Measurements from ENCODE around the gene ZDHHC19.
"Not testable (repeated sequence)": the region's sequence is repeated elsewhere in the genome, so short reads cannot be mapped to it uniquely, and the experiment has no call there.

ZDHHC19 gene

DNA sequence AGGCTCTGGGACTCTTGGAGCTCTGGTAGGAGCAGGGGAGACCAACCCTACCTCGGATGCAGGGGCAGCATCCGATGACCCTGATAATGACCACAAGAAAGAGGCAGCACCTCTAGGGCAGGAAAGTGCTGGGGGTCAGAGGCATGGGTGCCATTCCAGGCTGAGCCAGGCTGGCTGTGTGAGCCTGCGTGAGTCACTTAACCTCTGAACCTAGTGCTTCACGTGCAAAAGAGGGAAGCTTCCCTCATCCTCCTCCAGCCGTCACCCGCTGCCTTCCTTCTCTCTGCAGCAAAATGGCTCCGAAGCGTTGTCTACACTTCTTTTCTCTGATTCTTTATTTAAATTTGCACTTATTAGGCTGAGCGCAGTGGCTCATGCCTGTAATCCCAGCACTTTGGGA, 35.5 kb downstream of the ZDHHC19 start:
- DNase-seq, result no peak

DNA sequence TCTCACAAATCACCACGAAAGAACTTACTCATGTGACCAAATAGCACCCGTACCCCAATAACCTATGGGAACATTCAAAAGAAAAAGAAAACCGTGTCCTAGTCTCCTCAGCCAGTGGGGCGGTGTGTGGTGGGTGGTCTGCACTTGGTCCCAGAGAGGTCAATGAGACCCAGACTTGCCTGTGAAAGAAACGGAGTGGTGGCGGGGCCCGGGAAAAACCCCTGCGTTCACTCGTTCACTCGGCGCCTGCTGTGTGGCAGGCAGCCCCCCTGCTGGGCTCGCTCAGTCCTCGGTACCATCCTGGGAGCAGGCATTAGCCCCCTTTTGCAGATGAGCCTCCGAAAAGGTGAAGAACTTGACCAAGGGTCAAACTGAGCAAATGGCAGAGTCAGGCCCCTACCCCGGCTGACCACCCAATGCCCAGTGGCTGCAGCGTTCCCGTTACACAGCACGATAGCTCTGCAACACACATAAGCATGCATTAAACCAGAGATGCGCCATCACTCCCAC, 36.0 kb downstream of the ZDHHC19 start:
- no peak for DNase-seq

DNA sequence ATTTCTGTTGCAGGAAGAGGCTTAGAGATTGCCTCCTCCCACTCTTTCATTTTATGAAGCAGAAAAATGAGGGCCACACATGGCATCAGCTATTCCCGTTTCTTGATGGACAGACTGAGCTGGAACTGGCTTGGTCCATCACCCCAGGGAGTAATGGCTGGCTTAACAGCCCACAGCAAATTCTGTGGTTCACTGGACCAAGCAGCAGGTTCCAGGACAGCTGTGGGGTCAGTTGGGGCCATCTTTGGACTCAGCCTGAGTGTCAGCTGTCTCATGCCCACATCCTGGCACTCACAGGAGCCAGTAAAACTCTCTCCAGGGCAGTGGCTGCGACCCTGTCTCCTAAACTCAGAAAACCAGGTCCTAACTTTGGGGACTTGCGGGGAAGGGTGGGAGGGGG, 36.5 kb downstream of the ZDHHC19 start:
- no peak for DNase-seq

DNA sequence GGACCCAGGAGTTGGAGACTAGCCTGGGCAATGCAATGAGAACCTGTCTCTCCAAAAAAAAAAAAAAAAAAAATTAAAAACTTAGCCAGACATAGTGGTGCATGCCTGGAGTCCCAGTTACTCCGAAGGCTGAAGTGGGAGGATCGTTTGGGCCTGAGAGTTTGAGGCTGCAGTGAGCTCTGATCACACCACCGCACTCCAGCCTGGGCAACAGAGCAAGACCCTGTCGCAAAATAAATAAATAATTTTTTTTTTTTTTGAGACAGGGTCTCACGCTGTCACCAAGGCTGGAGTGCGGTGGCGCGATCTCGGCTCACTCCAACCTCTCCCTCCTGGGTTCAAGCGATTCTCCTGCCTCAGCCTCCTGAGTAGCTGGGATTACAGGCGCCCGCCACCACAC, 40.9 kb downstream of the ZDHHC19 start:
- DNase-seq, result not testable (repeated sequence)

DNA sequence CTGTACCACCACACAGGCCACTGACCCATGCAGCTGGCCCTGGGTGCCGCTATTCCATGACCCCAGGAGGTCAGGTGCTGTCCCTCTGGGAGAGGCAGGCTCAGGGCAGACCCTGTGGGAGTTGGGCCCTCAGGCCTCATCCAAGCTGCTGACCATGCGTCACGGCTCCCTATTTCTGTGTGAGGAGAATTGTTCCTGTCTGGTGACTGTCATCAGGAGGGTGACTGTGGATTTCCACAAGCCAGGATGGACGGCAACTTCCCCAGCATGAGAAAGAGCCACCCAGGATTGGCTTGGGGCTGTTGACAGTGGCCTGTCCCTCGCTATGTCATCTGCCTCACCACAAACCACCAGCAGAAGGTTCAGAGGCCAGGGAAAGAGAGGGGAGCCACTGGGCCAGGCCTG, 41.4 kb downstream of the ZDHHC19 start:
- DNase-seq, result no peak

DNA sequence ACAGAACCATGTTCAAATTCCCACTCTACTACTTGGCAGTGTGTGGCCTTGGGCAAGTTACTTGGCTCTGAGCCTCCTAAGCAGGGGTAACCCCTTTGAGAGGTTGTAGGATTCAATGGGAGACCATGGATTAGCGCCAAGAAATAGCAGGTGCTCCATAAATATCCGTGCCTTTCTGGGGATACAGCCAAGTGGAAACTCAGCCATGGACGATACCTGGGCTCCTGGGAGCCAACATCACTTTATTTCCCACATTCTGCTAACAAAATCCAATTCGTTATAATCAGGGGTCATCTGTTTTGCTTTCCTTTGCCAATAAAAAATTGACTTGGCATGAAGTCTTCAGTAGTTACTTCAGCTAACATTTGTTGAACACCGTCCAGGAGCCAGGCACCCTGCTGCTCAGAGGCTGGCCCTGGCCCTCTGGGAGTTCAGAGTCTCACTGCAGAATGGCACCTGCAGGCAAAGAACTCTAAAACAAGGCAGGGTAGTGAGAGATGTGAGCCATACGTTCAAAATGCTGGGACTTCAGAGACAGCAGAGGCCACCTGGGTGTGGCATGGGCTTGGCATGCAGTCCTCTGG, 42.3 kb downstream of the ZDHHC19 start:
- no peak for DNase-seq

DNA sequence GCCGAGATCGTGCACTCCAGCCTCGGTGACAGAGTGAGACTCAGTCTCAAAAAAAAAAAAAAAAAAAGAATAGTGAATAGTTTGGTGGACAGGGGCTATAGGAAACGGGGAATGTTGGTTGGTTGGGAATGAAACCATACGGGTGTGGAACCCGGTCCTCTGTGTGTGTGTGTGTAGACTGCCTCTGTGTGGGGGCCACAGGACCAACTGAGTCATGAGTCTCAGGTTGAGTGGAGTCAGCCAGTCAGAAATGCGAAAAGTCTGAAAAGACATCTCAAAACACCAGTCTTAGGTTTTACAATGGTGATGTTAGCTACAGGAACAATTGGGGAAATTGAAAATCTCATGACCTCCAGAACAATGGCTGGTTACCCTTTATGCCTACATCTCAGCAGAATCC, 44.5 kb downstream of the ZDHHC19 start:
- DNase-seq, result no peak

DNA sequence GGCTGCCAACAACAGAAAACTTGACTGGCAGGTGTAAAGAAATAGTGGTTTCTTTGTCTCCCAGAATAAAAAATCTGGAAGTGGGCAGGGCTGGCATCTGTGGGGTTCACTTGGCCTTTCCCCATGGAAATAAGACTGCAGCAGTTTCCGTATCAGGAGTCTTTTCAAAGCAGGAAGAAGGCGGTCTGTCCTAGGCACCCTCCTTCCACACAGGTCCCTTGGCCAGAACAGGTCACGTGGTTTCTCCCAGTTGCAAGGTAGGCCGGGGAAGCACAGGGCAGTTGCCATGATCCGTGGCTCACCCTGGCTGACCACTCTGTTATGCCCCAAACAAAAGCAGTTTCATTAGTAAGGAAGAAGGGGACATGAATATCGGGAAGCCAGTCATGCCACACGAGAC, 45.4 kb downstream of the ZDHHC19 start:
- no peak for DNase-seq

DNA sequence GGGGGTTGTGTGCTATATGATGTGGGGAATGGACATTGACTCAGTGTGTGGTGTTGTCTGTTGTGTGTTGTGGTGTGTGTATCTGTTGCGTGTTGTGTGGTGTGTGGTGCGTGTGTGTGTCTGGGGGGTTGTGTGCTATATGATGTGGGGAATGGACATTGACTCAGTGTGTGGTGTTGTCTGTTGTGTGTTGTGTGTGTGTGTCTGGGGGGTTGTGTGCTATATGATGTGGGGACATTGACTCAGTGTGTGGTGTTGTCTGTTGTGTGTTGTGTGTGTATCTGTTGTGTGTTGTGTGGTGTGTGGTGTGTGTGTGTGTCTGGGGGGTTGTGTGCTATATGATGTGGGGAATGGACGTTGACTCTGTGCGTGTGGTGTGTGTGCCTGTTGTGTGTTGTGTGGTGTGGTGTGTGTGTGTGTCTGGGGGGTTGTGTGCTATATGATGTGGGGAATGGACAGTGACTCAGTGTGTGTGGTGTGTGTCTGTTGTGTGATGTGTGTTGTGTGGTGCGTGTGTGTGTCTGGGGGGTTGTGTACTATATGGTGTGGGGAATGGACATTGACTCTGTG, 46.1 kb downstream of the ZDHHC19 start:
- not testable (repeated sequence) for DNase-seq

DNA sequence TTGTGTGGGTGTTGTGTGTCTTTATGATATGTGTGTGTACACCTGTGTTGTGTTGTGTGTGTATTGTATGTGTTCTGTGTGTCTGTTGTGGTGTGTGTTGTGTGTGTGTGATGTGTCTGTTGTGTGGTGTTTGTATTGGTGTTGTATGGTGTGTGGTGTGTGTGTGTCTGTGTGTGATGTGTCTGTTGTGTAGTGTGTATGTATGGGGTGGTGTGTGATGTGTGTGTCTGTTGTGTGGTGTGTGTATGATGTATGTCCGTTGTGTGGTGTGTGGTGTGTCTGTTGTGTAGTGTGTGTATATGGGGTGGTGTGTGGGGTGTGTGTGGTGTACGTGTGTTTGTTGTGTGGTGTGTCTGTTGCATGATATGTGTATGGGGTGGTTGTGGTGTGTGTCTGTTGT, 46.6 kb downstream of the ZDHHC19 start:
- DNase-seq, result no peak

DNA sequence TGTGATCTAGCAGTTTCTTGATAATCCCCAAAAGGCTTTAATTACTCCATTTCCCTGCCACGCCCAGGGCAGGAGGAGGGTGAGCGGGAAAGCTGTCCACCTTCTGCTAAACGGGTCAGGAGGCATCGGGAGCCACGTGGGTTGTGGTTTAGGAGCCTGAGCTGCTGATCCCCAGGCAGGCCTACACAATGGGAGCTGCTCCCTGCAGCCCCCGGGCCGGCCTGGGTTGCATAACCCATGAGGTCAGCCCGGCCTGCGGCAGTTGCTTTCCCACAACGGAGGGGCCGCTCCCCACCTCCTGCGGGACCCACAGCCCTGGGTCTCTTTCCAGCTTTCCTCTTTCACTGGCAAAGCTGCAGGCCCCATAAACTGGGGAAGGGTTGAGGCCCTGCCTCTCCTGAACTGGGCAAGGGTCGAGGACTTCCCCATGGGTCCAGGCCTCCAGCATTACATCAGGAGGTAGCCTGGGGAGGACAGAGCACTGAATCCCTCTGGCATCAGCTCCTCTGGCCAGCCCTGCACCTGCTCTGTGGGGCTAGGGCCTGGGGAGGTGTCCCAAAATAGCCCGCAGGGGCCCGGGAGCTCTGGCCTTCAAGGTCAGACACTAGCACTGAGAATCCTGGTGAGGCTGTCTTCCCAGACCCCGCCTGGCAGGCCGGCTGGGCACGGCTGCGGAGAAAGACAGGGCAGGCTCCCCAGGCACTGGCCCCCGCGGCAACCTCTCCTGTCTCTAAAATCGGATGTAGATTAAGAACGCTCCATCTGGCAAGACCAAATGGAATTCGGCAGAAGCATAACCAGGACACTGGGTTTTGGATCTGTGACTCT, 47.3 kb downstream of the ZDHHC19 start:
- DNase-seq, result peak; percentile 74

DNA sequence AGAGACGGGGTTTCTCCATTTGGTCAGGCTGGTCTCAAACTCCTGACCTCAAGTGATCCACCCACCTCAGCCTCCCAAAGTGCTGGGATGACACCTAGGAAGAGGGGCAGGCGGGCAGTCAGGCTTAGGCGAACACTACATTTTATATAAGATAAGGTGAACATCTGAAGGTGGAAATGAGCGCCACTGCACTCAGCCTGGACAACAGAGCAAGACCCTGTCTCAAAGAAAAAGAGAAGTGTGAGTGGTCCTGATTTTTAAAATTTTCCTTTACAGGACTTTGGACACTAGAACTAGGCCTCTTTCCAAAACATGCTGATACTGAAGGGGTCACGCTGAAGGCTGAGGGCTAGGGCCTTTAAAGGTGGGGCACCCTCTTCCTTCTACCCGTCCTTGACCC, 48.0 kb downstream of the ZDHHC19 start:
- no peak for DNase-seq

DNA sequence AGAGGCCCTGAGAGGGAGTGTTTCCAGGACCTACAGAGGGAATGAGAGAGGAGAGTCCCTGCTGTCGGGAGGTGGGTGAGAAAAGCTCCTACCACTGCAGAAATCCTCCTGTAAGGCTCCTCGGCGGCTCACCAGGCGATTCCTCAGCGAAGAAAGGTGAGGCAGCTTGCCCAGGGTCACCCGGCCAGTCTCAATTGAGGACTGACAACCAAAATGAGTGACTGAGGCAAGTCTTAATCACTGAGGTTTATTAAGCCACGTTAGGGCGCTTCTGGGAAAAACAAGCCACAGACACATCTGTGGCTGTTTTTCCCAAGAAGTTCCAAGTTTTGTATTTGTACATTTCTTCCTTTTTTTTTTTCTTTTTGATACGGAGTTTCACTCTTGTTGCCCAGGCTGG, 48.5 kb downstream of the ZDHHC19 start:
- DNase-seq, result no peak

DNA sequence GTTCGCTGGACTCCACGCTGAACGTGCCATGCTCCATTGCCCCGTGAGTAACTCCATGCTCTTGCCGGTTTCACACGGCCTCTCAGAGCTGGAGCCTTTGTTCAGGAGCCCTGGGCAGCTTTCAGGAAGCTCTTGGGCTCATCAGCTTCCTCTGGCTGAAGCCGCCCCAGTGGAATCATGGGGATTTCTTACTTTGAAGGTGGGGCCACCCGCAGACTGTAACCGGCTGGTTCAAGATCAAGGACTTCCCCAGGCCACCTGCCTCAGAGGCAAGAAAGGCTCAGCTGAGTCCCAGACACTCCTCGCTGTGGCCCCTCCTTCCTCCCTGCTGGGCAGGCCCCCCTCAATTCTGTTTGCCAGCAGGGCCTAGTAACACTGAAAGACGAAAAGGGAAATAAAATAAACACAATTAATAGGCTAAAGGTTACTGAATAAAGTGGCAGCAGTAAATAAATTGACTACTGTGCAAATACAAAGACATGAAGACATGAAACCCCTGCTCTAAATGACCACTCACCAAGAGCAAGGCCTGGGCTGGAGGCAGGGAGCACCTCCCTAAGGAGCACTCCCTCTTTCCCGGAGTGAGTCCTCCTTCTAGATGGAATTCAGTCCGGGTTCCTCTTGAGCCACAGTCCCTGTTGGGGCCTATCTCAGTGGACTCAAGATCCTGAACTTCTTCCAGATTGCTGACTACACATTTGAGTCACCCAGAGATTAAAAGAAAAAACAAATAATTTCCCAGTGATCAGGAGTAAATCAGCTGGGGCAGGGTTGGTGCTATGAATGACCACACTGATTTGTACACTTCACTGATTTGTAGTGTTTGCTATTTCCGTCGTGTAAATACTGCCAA, 51.0 kb downstream of the ZDHHC19 start:
- peak; percentile 61 for DNase-seq

DNA sequence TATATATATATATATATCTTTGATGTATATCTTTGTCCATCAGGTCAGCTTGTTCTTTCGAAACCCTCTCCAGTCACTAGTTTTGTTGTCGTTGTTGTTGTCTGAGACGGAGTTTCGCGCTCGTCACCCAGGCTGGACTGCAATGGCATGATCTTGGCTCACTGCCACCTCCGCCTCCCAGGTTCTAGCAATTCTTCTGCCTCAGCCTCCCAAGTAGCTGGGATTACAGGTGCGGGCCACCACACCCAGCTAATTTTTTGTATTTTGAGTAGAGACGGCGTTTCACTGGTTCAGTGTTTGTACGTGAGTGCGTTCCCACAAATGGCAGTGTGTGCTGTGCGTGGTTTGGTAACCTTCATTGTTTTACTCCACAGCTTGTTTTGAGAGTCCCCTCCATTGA, 51.7 kb downstream of the ZDHHC19 start:
- no peak for DNase-seq

DNA sequence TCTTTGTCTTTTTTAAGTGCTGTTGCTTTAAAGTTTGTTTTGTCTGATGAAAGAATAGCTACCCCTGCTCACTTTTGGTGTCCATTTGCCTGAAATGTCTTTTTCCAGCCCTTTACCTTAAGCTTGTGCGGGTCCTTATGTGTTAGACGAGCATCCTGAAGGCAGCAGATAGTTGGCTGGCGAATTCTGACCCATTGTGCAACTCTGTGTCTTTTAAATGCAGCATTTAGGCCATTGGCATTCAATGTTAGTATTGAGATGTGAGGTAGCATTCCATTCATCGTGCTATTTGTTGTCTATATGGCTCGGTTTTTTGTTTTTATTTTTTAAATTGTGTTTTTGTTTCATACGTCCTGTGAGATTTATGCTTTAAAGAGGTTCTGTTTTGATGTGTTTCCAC, 55.0 kb downstream of the ZDHHC19 start:
- no peak for DNase-seq

DNA sequence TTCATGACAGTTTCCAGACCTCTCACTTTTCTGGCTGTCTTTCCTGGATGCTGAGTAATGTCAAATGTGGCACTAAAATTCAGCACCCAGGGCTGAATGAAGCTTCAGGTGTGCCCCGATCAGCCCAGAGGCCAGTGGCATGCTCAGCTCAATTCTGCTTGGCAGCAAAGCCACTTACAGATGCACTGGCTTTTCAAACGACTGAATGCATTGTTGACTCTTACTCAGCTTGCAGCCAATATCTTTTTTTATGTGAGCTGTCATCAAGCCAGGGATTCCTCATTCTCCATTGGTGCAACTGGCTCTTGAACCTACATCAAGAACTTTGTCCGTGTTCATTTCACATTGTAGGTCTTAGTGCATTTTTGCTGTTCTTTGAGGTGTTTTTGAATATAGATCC, 60.7 kb downstream of the ZDHHC19 start:
- DNase-seq, result no peak

DNA sequence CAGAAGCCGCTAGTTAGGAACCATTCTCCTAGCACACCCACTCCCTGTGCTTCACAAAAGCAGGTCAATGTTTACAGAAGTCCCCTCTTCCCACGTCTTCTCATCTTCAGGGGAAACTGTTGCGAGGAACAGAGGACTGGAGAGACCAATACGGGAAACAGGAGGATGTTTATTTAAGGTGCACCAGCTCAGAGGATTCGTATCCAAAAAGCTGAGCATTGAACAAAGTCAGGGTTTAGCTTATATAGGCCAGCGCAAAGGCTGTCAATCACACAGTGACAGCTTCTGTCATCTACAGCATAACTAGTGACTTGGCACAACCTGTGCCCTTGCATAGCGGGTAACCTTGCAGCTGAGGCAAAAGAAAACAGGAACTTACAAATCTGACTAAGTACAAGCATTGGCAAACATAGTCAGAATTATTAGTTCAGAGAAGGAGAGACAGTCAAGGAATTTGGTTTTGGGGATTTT, 61.3 kb downstream of the ZDHHC19 start:
- no peak for DNase-seq

DNA sequence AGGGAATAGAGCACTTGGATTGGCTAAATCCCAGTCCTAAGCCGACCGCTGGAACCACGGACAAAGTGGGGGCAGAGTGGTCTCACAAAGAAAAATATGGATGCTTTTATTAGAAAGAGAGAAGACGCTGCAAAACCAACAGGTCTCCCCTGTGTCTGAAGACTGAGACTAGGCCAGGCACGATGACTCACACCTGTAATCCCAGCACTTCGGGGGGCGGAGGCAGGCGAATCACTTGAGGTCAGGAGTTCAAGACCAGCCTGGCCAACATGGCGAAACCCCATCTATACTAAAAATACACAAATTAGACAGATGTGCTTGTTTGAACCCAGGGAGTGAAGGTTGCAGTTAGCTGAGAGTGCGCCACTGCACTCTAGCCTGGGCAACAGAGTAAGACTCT, 61.8 kb downstream of the ZDHHC19 start:
- DNase-seq, result no peak

All from eye (tissue), 1 donor.